ENCODE data around the gene ABCA13. TPM values are rescaled to one million over a fixed set of nuclear protein-coding genes. Genes with fewer than 3 reads are reported as not detected.

Gene ABCA13
- total and polyA plus RNA-seq, 2 of the 4 experiments (the other 2 are of a cell fraction): under 0.01 to 0.07 TPM

- POLR2A ChIA-PET (ENCODE audit: unreplicated experiment): no interaction called here
- H4K91ac ChIP-seq (ENCODE audit: insufficient read depth, low read depth, low read length): no peak overlapping the region
- no peak for ATAC-seq (ENCODE audit: low read depth)
- H3K79me1 ChIP-seq (ENCODE audit: low read depth in 1 of 2, low read length in 2 of 2): no peaks in the 10 kb centered on the region
- CTCF ChIA-PET: no interaction called here
- H2AK5ac ChIP-seq (ENCODE audit: low read depth, low read length): no peak overlapping the region
- dilution Hi-C loops (cut with HindIII; ENCODE audit: low sequenced_read_pairs, unreplicated experiment) (no loop called here), in situ Hi-C loops (cut with MboI; ENCODE audit: low sequenced_read_pairs) (no loop called here), intact Hi-C loops (cut with micrococcal nuclease) (no loop called here)
- peaks cover 2% of the 10 kb centered on the region; the same call in 1 of the 2 replicates for H3K27me3 ChIP-seq (ENCODE audit: control insufficient read depth, insufficient read depth, low read length)
- H2BK120ac ChIP-seq (ENCODE audit: low read depth, low read length): no peak overlapping the region
- no peak overlapping the region for H2BK20ac ChIP-seq (ENCODE audit: low read depth, low read length)
- H3K4me2 ChIP-seq (ENCODE audit: low read depth, low read length): no peak overlapping the region
- no peak overlapping the region for H2BK15ac ChIP-seq (ENCODE audit: low read depth, low read length)
- H4K8ac ChIP-seq (ENCODE audit: low read depth in 2 of 2, low read length in 2 of 2): no peak overlapping the region
- no peak overlapping the region for H3K9ac ChIP-seq (ENCODE audit: low read depth, low read length)
- no peak overlapping the region for H3K4me3 ChIP-seq (ENCODE audit: insufficient read depth, low read depth, low read length)
- no peak overlapping the region for H3K14ac ChIP-seq (replicated peaks; ENCODE audit: low read depth, low read length)
- H3K9me3 ChIP-seq (ENCODE audit: control insufficient read depth, insufficient read depth, low read length): no peaks in the 10 kb centered on the region
- DNase-seq: no peak
- no peak overlapping the region for H3K27ac ChIP-seq (ENCODE audit: insufficient read depth, low read length)
- H3K23ac ChIP-seq (ENCODE audit: low read depth, low read length): no peak overlapping the region
- H3K18ac ChIP-seq (ENCODE audit: low read depth, low read length): no peak overlapping the region
- no peak overlapping the region for H3K56ac ChIP-seq (ENCODE audit: extremely low read depth, insufficient read depth, low read length)
- TF ChIP-seq POLR2A (IDR thresholded peaks at IDR 0.05; ENCODE audit: low read depth, low read length) (no peak), NFE2L2 (IDR thresholded peaks at IDR 0.05; ENCODE audit: low read depth, low read length) (no peak), MAZ (IDR thresholded peaks at IDR 0.05; ENCODE audit: borderline replicate concordance, low read depth, low read length) (no peak), RFX5 (IDR thresholded peaks at IDR 0.05; ENCODE audit: low read depth, low read length) (no peak), CHD1 (IDR thresholded peaks at IDR 0.05; ENCODE audit: low read depth, low read length) (no peak), ELK1 (IDR thresholded peaks at IDR 0.05; ENCODE audit: borderline replicate concordance, low read depth, low read length) (no peak), CEBPB (IDR thresholded peaks at IDR 0.05; ENCODE audit: low read depth, low read length) (no peak), MXI1 (IDR thresholded peaks at IDR 0.05; ENCODE audit: borderline replicate concordance, low read depth, low read length) (no peak), BHLHE40 (IDR thresholded peaks at IDR 0.05; ENCODE audit: low read depth, low read length) (no peak), RCOR1 (IDR thresholded peaks at IDR 0.05; ENCODE audit: insufficient replicate concordance, low read length) (no peak), MAFK (IDR thresholded peaks at IDR 0.05; ENCODE audit: low read depth, low read length) (no peak), RAD21 (IDR thresholded peaks at IDR 0.05; ENCODE audit: low read length) (no peak), FOS (IDR thresholded peaks at IDR 0.05; ENCODE audit: low read depth, low read length) (no peak)
- TF ChIP-seq, protein P1, sequence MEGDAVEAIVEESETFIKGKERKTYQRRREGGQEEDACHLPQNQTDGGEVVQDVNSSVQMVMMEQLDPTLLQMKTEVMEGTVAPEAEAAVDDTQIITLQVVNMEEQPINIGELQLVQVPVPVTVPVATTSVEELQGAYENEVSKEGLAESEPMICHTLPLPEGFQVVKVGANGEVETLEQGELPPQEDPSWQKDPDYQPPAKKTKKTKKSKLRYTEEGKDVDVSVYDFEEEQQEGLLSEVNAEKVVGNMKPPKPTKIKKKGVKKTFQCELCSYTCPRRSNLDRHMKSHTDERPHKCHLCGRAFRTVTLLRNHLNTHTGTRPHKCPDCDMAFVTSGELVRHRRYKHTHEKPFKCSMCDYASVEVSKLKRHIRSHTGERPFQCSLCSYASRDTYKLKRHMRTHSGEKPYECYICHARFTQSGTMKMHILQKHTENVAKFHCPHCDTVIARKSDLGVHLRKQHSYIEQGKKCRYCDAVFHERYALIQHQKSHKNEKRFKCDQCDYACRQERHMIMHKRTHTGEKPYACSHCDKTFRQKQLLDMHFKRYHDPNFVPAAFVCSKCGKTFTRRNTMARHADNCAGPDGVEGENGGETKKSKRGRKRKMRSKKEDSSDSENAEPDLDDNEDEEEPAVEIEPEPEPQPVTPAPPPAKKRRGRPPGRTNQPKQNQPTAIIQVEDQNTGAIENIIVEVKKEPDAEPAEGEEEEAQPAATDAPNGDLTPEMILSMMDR (conservative IDR thresholded peaks at IDR 0.05; ENCODE audit: low read depth, low read length): no peak
- TF ChIP-seq, protein P2, sequence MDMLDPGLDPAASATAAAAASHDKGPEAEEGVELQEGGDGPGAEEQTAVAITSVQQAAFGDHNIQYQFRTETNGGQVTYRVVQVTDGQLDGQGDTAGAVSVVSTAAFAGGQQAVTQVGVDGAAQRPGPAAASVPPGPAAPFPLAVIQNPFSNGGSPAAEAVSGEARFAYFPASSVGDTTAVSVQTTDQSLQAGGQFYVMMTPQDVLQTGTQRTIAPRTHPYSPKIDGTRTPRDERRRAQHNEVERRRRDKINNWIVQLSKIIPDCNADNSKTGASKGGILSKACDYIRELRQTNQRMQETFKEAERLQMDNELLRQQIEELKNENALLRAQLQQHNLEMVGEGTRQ (IDR thresholded peaks at IDR 0.05; ENCODE audit: low read depth, low read length): no peak
- no TSS peak for BruUV-seq (replicated peaks)
- no peaks in the 10 kb centered on the region for H3K9me1 ChIP-seq (ENCODE audit: insufficient read depth, low read length)
- H2AFZ ChIP-seq (replicated peaks; ENCODE audit: low read length, poor library complexity): no peak overlapping the region
- H4K20me1 ChIP-seq (ENCODE audit: insufficient read depth, low read length): no peaks in the 10 kb centered on the region
- no peak overlapping the region for H4K5ac ChIP-seq (ENCODE audit: low read depth, low read length)
- no CpG with 5 or more reads among the region's 3 CpGs for WGBS, 2 experiments (ENCODE audit: extremely low coverage in 2 of 2, insufficient read length in 1 of 2)
- H3K4me1 ChIP-seq (ENCODE audit: control insufficient read depth, insufficient read depth, low read length): no peaks in the 10 kb centered on the region
- no peaks in the 10 kb centered on the region for H3K36me3 ChIP-seq (ENCODE audit: control insufficient read depth, insufficient read depth, low read length)
- H3K4ac ChIP-seq (ENCODE audit: low read depth, low read length): no peak overlapping the region
- H2BK5ac ChIP-seq (ENCODE audit: low read depth, low read length, poor library complexity, severe bottlenecking): no peak overlapping the region
- H2AK9ac ChIP-seq (replicated peaks; ENCODE audit: low read depth, low read length, poor library complexity): no peak overlapping the region
Measured at GRCh38 chr7:48515171-48515570, 343.9 kb downstream of the ABCA13 start.
